ENCODE measurements around the gene MX1.
A peak's percentile ranks its signal among the peaks of the same experiment; 100 is the strongest.
"Not testable (repeated sequence)": the region's sequence is repeated elsewhere in the genome, so short reads cannot be mapped to it uniquely, and the experiment has no call there.

MX1 gene

GRCh38 chr21:41405321-41405720, 20.7 kb upstream of the MX1 start:
- TF ChIP-seq CTCF (IDR thresholded peaks at IDR 0.05; ENCODE audit: insufficient read depth, low read depth, low read length, missing control alignments): no peak
- H3K4me3 ChIP-seq (ENCODE audit: low read length): no peak overlapping the region
- no peak for DNase-seq (ENCODE audit: low read depth)

GRCh38 chr21:41406340-41406739, 19.7 kb upstream of the MX1 start:
- no peak for DNase-seq (ENCODE audit: low read depth)
- no peak for TF ChIP-seq CTCF (IDR thresholded peaks at IDR 0.05; ENCODE audit: insufficient read depth, low read depth, low read length, missing control alignments)
- H3K4me3 ChIP-seq (ENCODE audit: low read length): no peak overlapping the region

- TF ChIP-seq CTCF (IDR thresholded peaks at IDR 0.05; ENCODE audit: insufficient read depth, low read depth, low read length, missing control alignments): no peak
- no peak for DNase-seq (ENCODE audit: low read depth)
- no peak overlapping the region for H3K4me3 ChIP-seq (ENCODE audit: low read length)
Measured at GRCh38 chr21:41407541-41408460, 18.2 kb upstream of the MX1 start.

- DNase-seq (ENCODE audit: low read depth): no peak
- no peak overlapping the region for H3K4me3 ChIP-seq (ENCODE audit: low read length)
- no peak for TF ChIP-seq CTCF (IDR thresholded peaks at IDR 0.05; ENCODE audit: insufficient read depth, low read depth, low read length, missing control alignments)
Measured at GRCh38 chr21:41410361-41410760, 15.7 kb upstream of the MX1 start.

- DNase-seq (ENCODE audit: low read depth): peak; percentile 58
- H3K4me3 ChIP-seq (ENCODE audit: low read length): no peak overlapping the region
- no peak for TF ChIP-seq CTCF (IDR thresholded peaks at IDR 0.05; ENCODE audit: insufficient read depth, low read depth, low read length, missing control alignments)
Measured at GRCh38 chr21:41410767-41411448, 15.1 kb upstream of the MX1 start.

GRCh38 chr21:41411449-41412089, 14.5 kb upstream of the MX1 start:
- TF ChIP-seq CTCF (IDR thresholded peaks at IDR 0.05; ENCODE audit: insufficient read depth, low read depth, low read length, missing control alignments): peak; percentile 30

GRCh38 chr21:41417505-41417904, 8.5 kb upstream of the MX1 start:
- not testable (repeated sequence) for DNase-seq (ENCODE audit: low read depth)

More at GRCh38 chr21:41411449-41412089, 14.5 kb upstream of the MX1 start:
- peak; percentile 14 for DNase-seq (ENCODE audit: low read depth)
- H3K4me3 ChIP-seq (ENCODE audit: low read length): no peak overlapping the region

More at GRCh38 chr21:41417505-41417904, 8.5 kb upstream of the MX1 start:
- H3K4me3 ChIP-seq (ENCODE audit: low read length): not testable (repeated sequence)

Data from epithelial cell of esophagus (primary cell).